Measurements from ENCODE around the gene GALNT2.

Gene GALNT2

DNA sequence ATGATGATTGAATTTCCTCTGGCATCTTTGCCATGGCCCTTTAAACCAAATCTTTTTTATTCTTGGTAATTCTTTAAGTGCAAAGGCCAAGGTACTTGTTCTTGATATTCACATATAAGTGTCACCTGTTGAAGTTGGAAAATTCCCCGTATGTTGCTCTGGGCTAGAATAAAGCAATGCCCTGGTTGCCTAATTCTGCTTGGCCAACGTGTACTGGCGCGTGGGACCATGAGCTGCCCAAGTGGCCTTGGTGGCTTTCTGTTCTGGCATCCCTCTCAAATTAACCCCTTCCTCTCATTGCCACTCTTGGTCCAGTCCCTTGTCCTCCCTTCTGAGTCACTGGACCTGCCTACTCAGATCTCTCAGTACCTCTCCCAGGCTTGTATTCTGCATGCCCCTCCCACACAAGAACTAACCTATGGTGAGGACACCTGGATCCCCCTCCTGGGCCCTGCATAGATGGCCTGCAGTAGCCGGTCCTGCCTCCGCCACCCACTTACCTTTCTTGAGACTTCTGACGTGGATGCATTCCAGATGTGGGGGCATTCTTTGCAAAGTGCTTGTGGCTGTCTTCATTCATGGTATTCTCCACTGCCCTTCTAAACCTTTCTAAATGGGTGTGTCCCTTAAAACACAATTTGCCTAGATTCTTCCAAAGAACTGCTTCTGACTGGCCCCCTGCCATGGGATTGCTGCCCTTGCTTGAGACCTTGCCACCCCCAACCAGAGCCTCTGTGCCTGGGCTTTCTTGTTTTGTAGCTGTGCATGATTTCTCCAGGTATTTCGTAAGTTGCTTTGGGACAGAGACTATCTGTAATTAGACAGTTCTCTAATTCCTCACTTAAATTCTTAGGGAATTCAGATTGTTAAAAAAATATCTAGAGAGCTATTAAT, 152.4 kb downstream of the GALNT2 start:
- Histone ChIP-seq H3K27ac (ENCODE audit: low read depth, low read length) (no peak overlapping the region), H2AK5ac (ENCODE audit: low read length) (no peak overlapping the region), H3K18ac (ENCODE audit: low read length) (no peak overlapping the region), H3K4me3 (ENCODE audit: low read length) (no peak overlapping the region), H3K79me2 (ENCODE audit: control insufficient read depth, insufficient read depth, low read length) (no peaks in the 10 kb centered on the region), H3K4ac (ENCODE audit: low read depth, low read length) (no peak overlapping the region), H4K5ac (ENCODE audit: low read length) (no peak overlapping the region), H3K23ac (ENCODE audit: low read length) (no peak overlapping the region), H2BK15ac (replicated peaks; ENCODE audit: low read depth) (no peak overlapping the region), H3K79me1 (ENCODE audit: low read length) (peaks cover 2% of the 10 kb centered on the region), H4K8ac (ENCODE audit: low read depth, low read length) (no peak overlapping the region), H3K27me3 (ENCODE audit: insufficient read depth, low read length, poor library complexity) (no peaks in the 10 kb centered on the region), H3K9ac (ENCODE audit: low read length) (no peak overlapping the region), H3K56ac (ENCODE audit: low read length) (no peak overlapping the region), H2BK120ac (ENCODE audit: low read depth, low read length) (no peak overlapping the region), H3K36me3 (ENCODE audit: control insufficient read depth, insufficient read depth, low read length) (no peaks in the 10 kb centered on the region), H3K4me2 (ENCODE audit: low read length) (no peak overlapping the region), H3K4me1 (ENCODE audit: control insufficient read depth, low read depth, low read length) (no peaks in the 10 kb centered on the region), H2BK5ac (ENCODE audit: low read length) (no peak overlapping the region)
- no CpG with 5 or more reads among the region's 8 CpGs for WGBS (ENCODE audit: extremely low coverage, insufficient coverage, low lambda C conversion rate)
- DNase-seq: no peak

DNA sequence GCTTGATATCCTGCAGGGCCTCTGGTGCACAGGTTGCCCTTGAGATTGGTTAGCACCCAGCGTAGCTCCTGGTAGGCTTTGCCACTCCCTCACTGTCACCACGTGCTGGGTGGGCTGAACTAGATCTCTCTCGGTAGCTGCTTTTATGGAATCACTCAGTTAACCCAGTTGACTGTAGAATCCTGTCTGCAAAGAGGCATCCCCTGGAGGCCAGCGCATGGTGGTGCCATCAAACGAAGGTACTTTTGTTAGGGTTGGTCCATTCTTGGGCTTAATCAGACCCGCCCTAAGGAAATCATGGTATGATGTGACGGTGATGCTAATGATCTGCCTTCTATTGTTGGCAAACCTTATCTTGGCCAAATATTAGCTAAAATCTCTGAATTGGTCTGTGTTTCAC, 153.4 kb downstream of the GALNT2 start:
- no CpG with 5 or more reads among the region's 7 CpGs for WGBS (ENCODE audit: extremely low coverage, insufficient coverage, low lambda C conversion rate)
- no peak overlapping the region for H4K8ac ChIP-seq (ENCODE audit: low read depth, low read length)
- no peaks in the 10 kb centered on the region for H3K27me3 ChIP-seq (ENCODE audit: insufficient read depth, low read length, poor library complexity)

DNA sequence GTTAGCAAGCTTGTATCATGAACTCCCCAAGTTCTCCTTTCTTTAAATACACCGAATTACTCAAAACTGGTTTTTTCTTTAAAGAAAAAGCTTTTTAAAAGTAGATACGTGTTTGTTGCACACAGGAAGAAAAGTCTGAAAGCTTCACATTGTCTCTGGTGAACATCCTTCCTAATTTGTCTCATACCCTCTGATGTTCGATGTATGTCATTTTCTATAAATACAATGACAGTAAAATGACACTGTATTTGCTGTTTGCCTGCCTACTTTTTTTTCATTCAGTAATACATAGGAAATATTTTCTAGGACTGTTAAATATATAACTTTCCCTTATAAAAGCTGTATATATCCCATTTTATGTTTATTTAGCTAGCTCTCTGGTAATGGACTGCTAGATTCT, 153.9 kb downstream of the GALNT2 start:
- H3K4me1 ChIP-seq (ENCODE audit: control insufficient read depth, low read depth, low read length): no peaks in the 10 kb centered on the region
- no CpG with 5 or more reads among the region's 3 CpGs for WGBS (ENCODE audit: extremely low coverage, insufficient coverage, low lambda C conversion rate)
- H3K4me3 ChIP-seq (ENCODE audit: low read length): no peak overlapping the region
- no peak overlapping the region for H3K23ac ChIP-seq (ENCODE audit: low read length)
- no peak overlapping the region for H2BK120ac ChIP-seq (ENCODE audit: low read depth, low read length)
- H4K5ac ChIP-seq (ENCODE audit: low read length): no peak overlapping the region
- no peak overlapping the region for H3K4me2 ChIP-seq (ENCODE audit: low read length)
- no peak overlapping the region for H3K56ac ChIP-seq (ENCODE audit: low read length)
- no peak overlapping the region for H3K9ac ChIP-seq (ENCODE audit: low read length)
- no peak overlapping the region for H2BK15ac ChIP-seq (replicated peaks; ENCODE audit: low read depth)
- no peak overlapping the region for H2BK5ac ChIP-seq (ENCODE audit: low read length)
- no peak overlapping the region for H3K27ac ChIP-seq (ENCODE audit: low read depth, low read length)
- H3K18ac ChIP-seq (ENCODE audit: low read length): no peak overlapping the region
- no peaks in the 10 kb centered on the region for H3K27me3 ChIP-seq (ENCODE audit: insufficient read depth, low read length, poor library complexity)
- H3K79me1 ChIP-seq (ENCODE audit: low read length): peaks cover 2% of the 10 kb centered on the region
- no peaks in the 10 kb centered on the region for H3K36me3 ChIP-seq (ENCODE audit: control insufficient read depth, insufficient read depth, low read length)
- no peaks in the 10 kb centered on the region for H3K79me2 ChIP-seq (ENCODE audit: control insufficient read depth, insufficient read depth, low read length)
- no peak for DNase-seq
- H3K4ac ChIP-seq (ENCODE audit: low read depth, low read length): no peak overlapping the region
- no peak overlapping the region for H2AK5ac ChIP-seq (ENCODE audit: low read length)
- H4K8ac ChIP-seq (ENCODE audit: low read depth, low read length): no peak overlapping the region

More for the DNA sequence above, 153.4 kb downstream of the GALNT2 start:
- H3K4me3 ChIP-seq (ENCODE audit: low read length): no peak overlapping the region
- no peaks in the 10 kb centered on the region for H3K4me1 ChIP-seq (ENCODE audit: control insufficient read depth, low read depth, low read length)
- no peak overlapping the region for H2AK5ac ChIP-seq (ENCODE audit: low read length)
- H3K4me2 ChIP-seq (ENCODE audit: low read length): no peak overlapping the region
- H3K79me1 ChIP-seq (ENCODE audit: low read length): peaks cover 2% of the 10 kb centered on the region
- no peak overlapping the region for H3K56ac ChIP-seq (ENCODE audit: low read length)
- H2BK15ac ChIP-seq (replicated peaks; ENCODE audit: low read depth): no peak overlapping the region
- H3K36me3 ChIP-seq (ENCODE audit: control insufficient read depth, insufficient read depth, low read length): no peaks in the 10 kb centered on the region
- no peak overlapping the region for H3K4ac ChIP-seq (ENCODE audit: low read depth, low read length)
- H4K5ac ChIP-seq (ENCODE audit: low read length): no peak overlapping the region
- DNase-seq: no peak
- no peak overlapping the region for H3K18ac ChIP-seq (ENCODE audit: low read length)
- no peak overlapping the region for H3K9ac ChIP-seq (ENCODE audit: low read length)
- no peak overlapping the region for H3K27ac ChIP-seq (ENCODE audit: low read depth, low read length)
- no peak overlapping the region for H2BK120ac ChIP-seq (ENCODE audit: low read depth, low read length)
- no peak overlapping the region for H3K23ac ChIP-seq (ENCODE audit: low read length)
- no peaks in the 10 kb centered on the region for H3K79me2 ChIP-seq (ENCODE audit: control insufficient read depth, insufficient read depth, low read length)
- no peak overlapping the region for H2BK5ac ChIP-seq (ENCODE audit: low read length)

DNA sequence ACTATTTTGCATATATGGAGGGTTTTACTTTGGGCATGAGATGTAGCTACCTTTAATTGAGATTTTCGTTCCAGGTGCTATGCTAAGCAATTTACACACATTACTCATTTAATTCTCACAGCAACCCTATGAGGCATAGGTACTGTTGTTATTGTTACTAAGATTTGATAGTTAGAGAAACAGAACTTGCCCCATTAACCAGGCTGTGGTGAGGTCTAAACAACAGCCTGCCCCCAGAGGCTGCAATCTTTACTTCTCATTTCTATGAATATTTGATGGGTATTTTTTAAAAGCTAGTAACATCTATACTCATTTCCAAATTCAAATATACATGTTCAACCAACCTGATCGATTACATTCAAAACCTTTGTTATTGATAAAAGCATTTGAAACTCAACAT, 155.6 kb downstream of the GALNT2 start:
- DNase-seq: no peak
- Histone ChIP-seq H2BK5ac (ENCODE audit: low read length) (no peak overlapping the region), H3K4ac (ENCODE audit: low read depth, low read length) (no peak overlapping the region), H3K36me3 (ENCODE audit: control insufficient read depth, insufficient read depth, low read length) (no peaks in the 10 kb centered on the region), H4K5ac (ENCODE audit: low read length) (no peak overlapping the region), H3K27ac (ENCODE audit: low read depth, low read length) (no peak overlapping the region), H3K27me3 (ENCODE audit: insufficient read depth, low read length, poor library complexity) (no peaks in the 10 kb centered on the region), H3K18ac (ENCODE audit: low read length) (no peak overlapping the region), H3K4me1 (ENCODE audit: control insufficient read depth, low read depth, low read length) (no peaks in the 10 kb centered on the region), H3K23ac (ENCODE audit: low read length) (no peak overlapping the region), H4K8ac (ENCODE audit: low read depth, low read length) (no peak overlapping the region), H3K9ac (ENCODE audit: low read length) (no peak overlapping the region), H3K4me2 (ENCODE audit: low read length) (no peak overlapping the region), H2AK5ac (ENCODE audit: low read length) (no peak overlapping the region), H3K4me3 (ENCODE audit: low read length) (no peak overlapping the region), H3K56ac (ENCODE audit: low read length) (no peak overlapping the region), H2BK15ac (replicated peaks; ENCODE audit: low read depth) (no peak overlapping the region), H3K79me2 (ENCODE audit: control insufficient read depth, insufficient read depth, low read length) (no peaks in the 10 kb centered on the region), H2BK120ac (ENCODE audit: low read depth, low read length) (no peak overlapping the region), H3K79me1 (ENCODE audit: low read length) (peaks cover 2% of the 10 kb centered on the region)
- WGBS (ENCODE audit: extremely low coverage, insufficient coverage, low lambda C conversion rate): 100% methylated on average over 1 of the region's 2 CpGs

- no peak overlapping the region for H3K56ac ChIP-seq (ENCODE audit: low read length)
- H3K4me3 ChIP-seq (ENCODE audit: low read length): no peak overlapping the region
- H3K4ac ChIP-seq (ENCODE audit: low read depth, low read length): no peak overlapping the region
- no peaks in the 10 kb centered on the region for H3K36me3 ChIP-seq (ENCODE audit: control insufficient read depth, insufficient read depth, low read length)
- no peak overlapping the region for H4K8ac ChIP-seq (ENCODE audit: low read depth, low read length)
- H2BK5ac ChIP-seq (ENCODE audit: low read length): no peak overlapping the region
- H2BK120ac ChIP-seq (ENCODE audit: low read depth, low read length): no peak overlapping the region
- H2BK15ac ChIP-seq (replicated peaks; ENCODE audit: low read depth): no peak overlapping the region
- H4K5ac ChIP-seq (ENCODE audit: low read length): no peak overlapping the region
- H3K79me1 ChIP-seq (ENCODE audit: low read length): no peaks in the 10 kb centered on the region
- no peaks in the 10 kb centered on the region for H3K79me2 ChIP-seq (ENCODE audit: control insufficient read depth, insufficient read depth, low read length)
- no peak overlapping the region for H3K9ac ChIP-seq (ENCODE audit: low read length)
- DNase-seq: no peak
- no peak overlapping the region for H3K4me2 ChIP-seq (ENCODE audit: low read length)
- H3K23ac ChIP-seq (ENCODE audit: low read length): no peak overlapping the region
- H2AK5ac ChIP-seq (ENCODE audit: low read length): no peak overlapping the region
- H3K4me1 ChIP-seq (ENCODE audit: control insufficient read depth, low read depth, low read length): no peaks in the 10 kb centered on the region
- no CpG with 5 or more reads among the region's 18 CpGs for WGBS (ENCODE audit: extremely low coverage, insufficient coverage, low lambda C conversion rate)
- H3K18ac ChIP-seq (ENCODE audit: low read length): no peak overlapping the region
- no peaks in the 10 kb centered on the region for H3K27me3 ChIP-seq (ENCODE audit: insufficient read depth, low read length, poor library complexity)
- H3K27ac ChIP-seq (ENCODE audit: low read depth, low read length): no peak overlapping the region
Measured at GRCh38 chr1:230224101-230224960, 157.3 kb downstream of the GALNT2 start.

Data from mesendoderm (in vitro differentiated cells).